ENCODE results near the gene KLHL29.

The KLHL29 gene

GRCh38 chr2:23618265-23618664 is 233.3 kb downstream of the KLHL29 start:
- H3K27ac ChIP-seq (ENCODE audit: low read length) = no peak overlapping the region
- ATAC-seq (ENCODE audit: insufficient read depth, low read depth) = no peak

GRCh38 chr2:23618794-23619530 is 234.0 kb downstream of the KLHL29 start:
- no peak for ATAC-seq (ENCODE audit: insufficient read depth, low read depth)
- Histone ChIP-seq H3K9ac (ENCODE audit: low read depth, low read length) (no peak overlapping the region), H2AFZ (ENCODE audit: low read depth, low read length) (no peak overlapping the region), H3K36me3 (ENCODE audit: insufficient read depth, low read length) (no peaks in the 10 kb centered on the region), H3K27me3 (ENCODE audit: insufficient read depth, low read length, poor library complexity) (no peaks in the 10 kb centered on the region), H3K9me3 (ENCODE audit: insufficient read depth, low read length, severe bottlenecking) (no peaks in the 10 kb centered on the region), H3K4me1 (ENCODE audit: insufficient read depth, low read length) (peaks cover 5% of the 10 kb centered on the region; the same call in 1 of the 2 replicates), H3K4me2 (ENCODE audit: insufficient read depth, low read length) (no peak overlapping the region), H3K4me3 (ENCODE audit: low read depth in 1 of 2, low read length in 2 of 2) (no peak overlapping the region), H4K20me1 (ENCODE audit: insufficient read depth, low read length) (0 out of 2 replicates have a peak, but pooled peaks cover 6% of the 10 kb centered on the region), H3K79me2 (ENCODE audit: insufficient read depth, low read length) (no peaks in the 10 kb centered on the region), H3K27ac (ENCODE audit: low read length) (no peak overlapping the region)
- DNase-seq = no peak
- TF ChIP-seq CTCF (IDR thresholded peaks at IDR 0.05; ENCODE audit: borderline replicate concordance, extremely low read depth, low read length, poor library complexity, severe bottlenecking) (no peak), EZH2 (IDR thresholded peaks at IDR 0.05; ENCODE audit: borderline replicate concordance, low read depth, low read length, severe bottlenecking) (no peak)

More at GRCh38 chr2:23618265-23618664, 233.3 kb downstream of the KLHL29 start:
- H3K4me2 ChIP-seq (ENCODE audit: insufficient read depth, low read length) = no peak overlapping the region
- no peak for DNase-seq
- H2AFZ ChIP-seq (ENCODE audit: low read depth, low read length) = no peak overlapping the region
- 0 out of 2 replicates have a peak, but pooled peaks cover 6% of the 10 kb centered on the region for H4K20me1 ChIP-seq (ENCODE audit: insufficient read depth, low read length)
- no peak overlapping the region for H3K9ac ChIP-seq (ENCODE audit: low read depth, low read length)
- no peak overlapping the region for H3K4me3 ChIP-seq (ENCODE audit: low read depth in 1 of 2, low read length in 2 of 2)
- TF ChIP-seq EZH2 (IDR thresholded peaks at IDR 0.05; ENCODE audit: borderline replicate concordance, low read depth, low read length, severe bottlenecking) (no peak), CTCF (IDR thresholded peaks at IDR 0.05; ENCODE audit: borderline replicate concordance, extremely low read depth, low read length, poor library complexity, severe bottlenecking) (no peak)
- H3K9me3 ChIP-seq (ENCODE audit: insufficient read depth, low read length, severe bottlenecking) = no peaks in the 10 kb centered on the region
- H3K79me2 ChIP-seq (ENCODE audit: insufficient read depth, low read length) = no peaks in the 10 kb centered on the region
- no peaks in the 10 kb centered on the region for H3K27me3 ChIP-seq (ENCODE audit: insufficient read depth, low read length, poor library complexity)
- H3K4me1 ChIP-seq (ENCODE audit: insufficient read depth, low read length) = peaks cover 5% of the 10 kb centered on the region; the same call in 1 of the 2 replicates
- H3K36me3 ChIP-seq (ENCODE audit: insufficient read depth, low read length) = no peaks in the 10 kb centered on the region

GRCh38 chr2:23619941-23620340 is 235.0 kb downstream of the KLHL29 start:
- H3K4me1 ChIP-seq (ENCODE audit: insufficient read depth, low read length) = 0 out of 2 replicates have a peak, but pooled peaks cover under 1% of the 10 kb centered on the region
- DNase-seq = no peak

More at GRCh38 chr2:23619941-23620340, 235.0 kb downstream of the KLHL29 start:
- 0 out of 2 replicates have a peak, but pooled peaks cover 6% of the 10 kb centered on the region for H4K20me1 ChIP-seq (ENCODE audit: insufficient read depth, low read length)
- no peak for TF ChIP-seq EZH2 (IDR thresholded peaks at IDR 0.05; ENCODE audit: borderline replicate concordance, low read depth, low read length, severe bottlenecking)
- TF ChIP-seq CTCF (IDR thresholded peaks at IDR 0.05; ENCODE audit: borderline replicate concordance, extremely low read depth, low read length, poor library complexity, severe bottlenecking) = no peak
- H3K4me2 ChIP-seq (ENCODE audit: insufficient read depth, low read length) = no peak overlapping the region
- H3K79me2 ChIP-seq (ENCODE audit: insufficient read depth, low read length) = no peaks in the 10 kb centered on the region
- H2AFZ ChIP-seq (ENCODE audit: low read depth, low read length) = no peak overlapping the region
- no peak for ATAC-seq (ENCODE audit: insufficient read depth, low read depth)
- H3K9me3 ChIP-seq (ENCODE audit: insufficient read depth, low read length, severe bottlenecking) = peaks cover 4% of the 10 kb centered on the region
- H3K27me3 ChIP-seq (ENCODE audit: insufficient read depth, low read length, poor library complexity) = no peaks in the 10 kb centered on the region
- no peak overlapping the region for H3K27ac ChIP-seq (ENCODE audit: low read length)
- no peak overlapping the region for H3K9ac ChIP-seq (ENCODE audit: low read depth, low read length)
- no peaks in the 10 kb centered on the region for H3K36me3 ChIP-seq (ENCODE audit: insufficient read depth, low read length)
- no peak overlapping the region for H3K4me3 ChIP-seq (ENCODE audit: low read depth in 1 of 2, low read length in 2 of 2)

All from DND-41 (cell line).